Measurements from ENCODE around the gene TAOK3.

The TAOK3 gene

DNA sequence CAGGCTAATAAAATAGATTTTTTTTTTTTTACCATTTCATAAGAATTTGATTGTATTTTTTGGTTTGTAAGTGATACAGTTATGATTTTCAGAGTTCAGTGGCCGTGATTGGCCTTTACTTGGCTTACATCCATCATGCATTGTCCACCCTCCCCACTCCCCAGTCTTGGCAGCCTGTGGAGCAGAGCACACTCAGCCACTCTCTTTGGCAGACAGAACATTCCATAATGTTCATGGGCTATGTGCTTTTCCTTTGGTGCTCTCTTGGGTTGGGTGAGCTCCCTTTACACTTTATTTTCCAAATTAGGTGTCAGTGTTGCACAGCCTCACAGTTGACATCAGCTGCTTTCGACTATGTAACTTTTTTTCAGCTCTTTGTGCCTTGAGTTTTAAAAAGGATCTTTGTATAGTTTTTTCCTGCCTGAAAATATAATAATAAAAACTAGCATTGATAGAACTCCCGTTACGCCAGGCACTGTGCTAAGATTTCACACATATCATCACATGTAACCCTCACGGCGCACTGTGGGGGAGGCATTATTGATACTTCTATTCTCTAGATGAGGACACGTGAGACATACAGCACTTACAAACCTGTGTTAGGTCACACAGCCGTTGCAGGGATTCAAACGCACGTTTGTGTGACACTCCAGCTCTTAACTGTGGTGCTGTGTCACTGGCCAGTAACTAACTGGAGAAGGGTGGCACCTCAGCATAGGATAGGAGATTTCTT lies 25.2 kb upstream of the TAOK3 start:
- H2AFZ ChIP-seq (ENCODE audit: low read depth, low read length, severe bottlenecking), result no peak overlapping the region
- no peak for TF ChIP-seq EZH2phosphoT487 (conservative IDR thresholded peaks at IDR 0.05; ENCODE audit: low read length)
- TF ChIP-seq, protein P1, sequence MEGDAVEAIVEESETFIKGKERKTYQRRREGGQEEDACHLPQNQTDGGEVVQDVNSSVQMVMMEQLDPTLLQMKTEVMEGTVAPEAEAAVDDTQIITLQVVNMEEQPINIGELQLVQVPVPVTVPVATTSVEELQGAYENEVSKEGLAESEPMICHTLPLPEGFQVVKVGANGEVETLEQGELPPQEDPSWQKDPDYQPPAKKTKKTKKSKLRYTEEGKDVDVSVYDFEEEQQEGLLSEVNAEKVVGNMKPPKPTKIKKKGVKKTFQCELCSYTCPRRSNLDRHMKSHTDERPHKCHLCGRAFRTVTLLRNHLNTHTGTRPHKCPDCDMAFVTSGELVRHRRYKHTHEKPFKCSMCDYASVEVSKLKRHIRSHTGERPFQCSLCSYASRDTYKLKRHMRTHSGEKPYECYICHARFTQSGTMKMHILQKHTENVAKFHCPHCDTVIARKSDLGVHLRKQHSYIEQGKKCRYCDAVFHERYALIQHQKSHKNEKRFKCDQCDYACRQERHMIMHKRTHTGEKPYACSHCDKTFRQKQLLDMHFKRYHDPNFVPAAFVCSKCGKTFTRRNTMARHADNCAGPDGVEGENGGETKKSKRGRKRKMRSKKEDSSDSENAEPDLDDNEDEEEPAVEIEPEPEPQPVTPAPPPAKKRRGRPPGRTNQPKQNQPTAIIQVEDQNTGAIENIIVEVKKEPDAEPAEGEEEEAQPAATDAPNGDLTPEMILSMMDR (IDR thresholded peaks at IDR 0.05; ENCODE audit: insufficient read depth, low read length, poor library complexity, severe bottlenecking), result no peak
- H3K9ac ChIP-seq (ENCODE audit: low read length), result no peak overlapping the region
- H3F3A ChIP-seq (ENCODE audit: insufficient read depth), result no peaks in the 10 kb centered on the region
- no peak overlapping the region for H3K27ac ChIP-seq (ENCODE audit: low read depth, low read length)
- H3K36me3 ChIP-seq (ENCODE audit: low read length), result peaks cover 8% of the 10 kb centered on the region; the same call in 1 of the 2 replicates
- no peak overlapping the region for H3K4me2 ChIP-seq (ENCODE audit: low read depth, low read length, poor library complexity, severe bottlenecking)
- H3K79me2 ChIP-seq (ENCODE audit: insufficient read depth, low read length), result 0 out of 2 replicates have a peak, but pooled peaks cover 3% of the 10 kb centered on the region
- no peaks in the 10 kb centered on the region for H3K27me3 ChIP-seq (ENCODE audit: low read length)
- H3K9me3 ChIP-seq (ENCODE audit: insufficient read depth, low read length), result no peaks in the 10 kb centered on the region
- H3K9me2 ChIP-seq (replicated peaks; ENCODE audit: insufficient read depth, low read length), result no peaks in the 10 kb centered on the region
- H4K20me1 ChIP-seq (ENCODE audit: low read depth, low read length), result no peaks in the 10 kb centered on the region
- no peak overlapping the region for H3K4me3 ChIP-seq (ENCODE audit: insufficient read depth, low read length, poor library complexity, severe bottlenecking)

DNA sequence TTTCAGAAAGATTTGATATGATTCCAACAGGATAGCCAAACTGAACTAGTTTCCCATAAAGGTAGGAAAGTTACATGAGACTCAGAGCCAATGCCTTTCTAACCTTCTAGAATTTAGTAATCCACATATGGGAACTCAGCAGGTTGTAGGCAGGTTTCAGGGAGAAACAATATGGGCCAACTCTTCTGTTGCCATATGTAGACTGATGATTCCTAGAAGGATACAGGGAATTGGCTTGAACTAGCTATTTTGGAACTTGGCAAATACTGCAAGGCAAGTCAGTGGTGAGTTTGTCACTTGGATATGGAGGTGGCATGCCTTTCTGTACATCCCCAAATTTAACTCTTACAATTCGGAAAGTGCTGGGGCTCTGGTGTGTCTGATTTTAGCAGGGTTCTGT lies 19.1 kb upstream of the TAOK3 start:
- no peak overlapping the region for H3K4me3 ChIP-seq (ENCODE audit: insufficient read depth, low read length, poor library complexity, severe bottlenecking)
- no peak overlapping the region for H3K4me2 ChIP-seq (ENCODE audit: low read depth, low read length, poor library complexity, severe bottlenecking)
- H3K36me3 ChIP-seq (ENCODE audit: low read length), result peaks cover 27% of the 10 kb centered on the region; the same call in 1 of the 2 replicates
- TF ChIP-seq EZH2phosphoT487 (conservative IDR thresholded peaks at IDR 0.05; ENCODE audit: low read length), result no peak
- TF ChIP-seq, protein P1 (IDR thresholded peaks at IDR 0.05; ENCODE audit: insufficient read depth, low read length, poor library complexity, severe bottlenecking), result no peak
- no peaks in the 10 kb centered on the region for H3K9me3 ChIP-seq (ENCODE audit: insufficient read depth, low read length)
- H2AFZ ChIP-seq (ENCODE audit: low read depth, low read length, severe bottlenecking), result no peak overlapping the region
- H4K20me1 ChIP-seq (ENCODE audit: low read depth, low read length), result no peaks in the 10 kb centered on the region
- H3K27ac ChIP-seq (ENCODE audit: low read depth, low read length), result no peak overlapping the region
- H3K9me2 ChIP-seq (replicated peaks; ENCODE audit: insufficient read depth, low read length), result no peaks in the 10 kb centered on the region
- no peaks in the 10 kb centered on the region for H3F3A ChIP-seq (ENCODE audit: insufficient read depth)
- no peaks in the 10 kb centered on the region for H3K27me3 ChIP-seq (ENCODE audit: low read length)
- 0 out of 2 replicates have a peak, but pooled peaks cover 3% of the 10 kb centered on the region for H3K79me2 ChIP-seq (ENCODE audit: insufficient read depth, low read length)
- H3K9ac ChIP-seq (ENCODE audit: low read length), result no peak overlapping the region

DNA sequence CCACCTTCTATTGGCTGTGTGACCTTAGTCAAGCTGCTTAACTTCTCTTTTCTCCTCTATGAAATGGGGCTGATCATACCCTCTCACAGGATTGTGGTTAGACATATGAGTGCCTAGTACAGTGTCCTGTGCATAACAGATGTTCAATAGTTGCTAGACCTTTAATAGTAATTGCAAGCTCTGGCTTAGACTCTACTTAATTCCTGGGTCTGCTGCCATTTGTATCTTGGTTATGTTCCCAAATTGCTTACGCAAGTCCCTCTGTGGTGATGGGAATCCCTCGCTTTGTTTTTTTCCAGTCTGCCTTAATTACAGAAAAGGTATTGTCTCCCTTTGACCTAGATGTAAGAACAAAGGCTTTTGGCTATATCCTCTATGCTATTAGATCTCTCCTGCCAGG lies 18.7 kb upstream of the TAOK3 start:
- H3K36me3 ChIP-seq (ENCODE audit: low read length), result peaks cover 25% of the 10 kb centered on the region; the same call in 1 of the 2 replicates
- H3K79me2 ChIP-seq (ENCODE audit: insufficient read depth, low read length), result no peaks in the 10 kb centered on the region
- no peaks in the 10 kb centered on the region for H3K27me3 ChIP-seq (ENCODE audit: low read length)
- H2AFZ ChIP-seq (ENCODE audit: low read depth, low read length, severe bottlenecking), result no peak overlapping the region
- H3K9me2 ChIP-seq (replicated peaks; ENCODE audit: insufficient read depth, low read length), result no peaks in the 10 kb centered on the region
- no peak overlapping the region for H3K4me3 ChIP-seq (ENCODE audit: insufficient read depth, low read length, poor library complexity, severe bottlenecking)
- no peaks in the 10 kb centered on the region for H4K20me1 ChIP-seq (ENCODE audit: low read depth, low read length)
- TF ChIP-seq EZH2phosphoT487 (conservative IDR thresholded peaks at IDR 0.05; ENCODE audit: low read length), result no peak
- TF ChIP-seq, protein P1 (IDR thresholded peaks at IDR 0.05; ENCODE audit: insufficient read depth, low read length, poor library complexity, severe bottlenecking), result no peak
- no peak overlapping the region for H3K4me2 ChIP-seq (ENCODE audit: low read depth, low read length, poor library complexity, severe bottlenecking)
- H3K9ac ChIP-seq (ENCODE audit: low read length), result no peak overlapping the region
- no peaks in the 10 kb centered on the region for H3F3A ChIP-seq (ENCODE audit: insufficient read depth)
- no peak overlapping the region for H3K27ac ChIP-seq (ENCODE audit: low read depth, low read length)
- no peaks in the 10 kb centered on the region for H3K9me3 ChIP-seq (ENCODE audit: insufficient read depth, low read length)

All from SU-DHL-6 (cell line).